ENCODE data around the gene GPI. TPM values are rescaled to one million over a fixed set of nuclear protein-coding genes. Genes with fewer than 3 reads are reported as not detected.

GPI gene
- total and polyA plus RNA-seq, 2 of the 8 experiments (the other 6 are each of a cell fraction or from before 2014, with no cell fraction given) = 171 to 360 TPM

GRCh38 chr19:34408411-34408810 lies 43.4 kb downstream of the GPI start:
- Histone ChIP-seq H4K8ac (ENCODE audit: extremely low read depth, insufficient read depth, low read length) (no peak overlapping the region), H2AFZ (ENCODE audit: low read length) (no peak overlapping the region), H2BK120ac (replicated peaks; ENCODE audit: low read depth, low read length) (no peak overlapping the region), H2BK5ac (ENCODE audit: low read depth, low read length) (no peak overlapping the region), H3K9ac (replicated peaks in 1 of 4; ENCODE audit: extremely low read depth in 1 of 4, low read depth in 3 of 4, low read length in 3 of 4) (no peak overlapping the region), H3K4ac (replicated peaks; ENCODE audit: insufficient read length, low read depth, low read length) (no peak overlapping the region), H2BK12ac (ENCODE audit: low read depth, low read length) (no peak overlapping the region), H3K79me1 (ENCODE audit: low read depth, low read length) (peaks cover 7% of the 10 kb centered on the region; the same call in 1 of the 2 replicates), H3K79me2 (ENCODE audit: control insufficient read depth in 1 of 2, insufficient read depth in 2 of 2, low read length in 2 of 2) (peaks cover 0 to 37% of the 10 kb centered on the region in 2 experiments; a peak in 2 of 4 replicates), H3K4me3 (ENCODE audit: extremely low read depth in 1 of 4, insufficient read depth in 2 of 4, low read depth in 3 of 4, low read length in 4 of 4) (no peak overlapping the region), H3K27me3 (replicated peaks in 1 of 4; ENCODE audit: control insufficient read depth in 3 of 4, extremely low read depth in 1 of 4, insufficient read depth in 3 of 4, low read length in 3 of 4) (no peaks in the 10 kb centered on the region), H4K5ac (ENCODE audit: insufficient read length, low read depth, low read length) (no peak overlapping the region), H3K9me3 (ENCODE audit: insufficient read depth in 2 of 2, low read depth in 1 of 2, low read length in 1 of 2) (no peaks in the 10 kb centered on the region), H3K4me2 (ENCODE audit: insufficient read depth in 1 of 2, low read depth in 2 of 2, low read length in 2 of 2) (no peak overlapping the region), H3K23ac (ENCODE audit: insufficient read length) (no peak overlapping the region), H2BK15ac (ENCODE audit: low read length) (no peak overlapping the region), H3K4me1 (replicated peaks in 1 of 4; ENCODE audit: control insufficient read depth in 3 of 4, insufficient read depth in 4 of 4, low read length in 3 of 4) (no peaks in the 10 kb centered on the region), H3K14ac (ENCODE audit: insufficient read length) (no peak overlapping the region), H4K20me1 (replicated peaks in 1 of 2; ENCODE audit: control insufficient read depth in 1 of 2, insufficient read depth in 2 of 2, low read length in 2 of 2) (peaks cover 0 to 2% of the 10 kb centered on the region in 2 experiments), H3K36me3 (ENCODE audit: control insufficient read depth in 2 of 4, insufficient read depth in 4 of 4, low read length in 3 of 4) (peaks cover 5 to 40% (median 19%) of the 10 kb centered on the region in 4 experiments; a peak in 7 of 8 replicates), H2AK5ac (ENCODE audit: low read depth, low read length) (no peak overlapping the region), H3K56ac (replicated peaks; ENCODE audit: insufficient read length, low read depth, low read length) (no peak overlapping the region), H3K27ac (ENCODE audit: low read depth, low read length) (no peak overlapping the region), H3K23me2 (ENCODE audit: low read depth, low read length) (peaks cover 3% of the 10 kb centered on the region; the same call in 1 of the 2 replicates), H4K91ac (replicated peaks; ENCODE audit: insufficient read length, low read length) (no peak overlapping the region), H3K18ac (ENCODE audit: extremely low read depth, low read length) (no peak overlapping the region), H2BK20ac (ENCODE audit: low read length) (no peak overlapping the region)
- no peak for FAIRE-seq
- WGBS, 2 experiments (ENCODE audit: extremely low coverage in 1 of 2, insufficient coverage in 1 of 2, insufficient read length in 1 of 2, insufficient replicate concordance in 2 of 2, low coverage in 1 of 2, low lambda C conversion rate in 2 of 2, missing lambda C conversion rate in 1 of 2) = 93% methylated on average over 5 of the region's 8 CpGs; no CpG with 5 or more reads in 1 of the 2 experiments
- no peak for DNase-seq (ENCODE audit: low read depth in 1 of 2, low spot score in 2 of 2)
- POLR2A ChIA-PET (ENCODE audit: partially characterized antibody) = interaction anchor here (1.0 to 1.5 kb wide), 2 partner anchors 9 to 19 kb away, joined by 3 to 4 read pairs; partner anchors contain the start of gene UBA2
- CTCF ChIA-PET (ENCODE audit: partially characterized antibody) = interaction anchor here (1.6 kb wide), 1 partner anchor 22 kb away, joined by 3 read pairs; no protein-coding TSS in a partner anchor
- no peak for TF ChIP-seq HDAC6 (IDR thresholded peaks at IDR 0.05; ENCODE audit: low read depth, low read length)
- TF ChIP-seq CEBPB (IDR thresholded peaks at IDR 0.05; ENCODE audit: low read depth, low read length) = no peak
- TF ChIP-seq RFX5 (IDR thresholded peaks at IDR 0.05; ENCODE audit: borderline replicate concordance, low read depth, low read length) = no peak
- no peak for TF ChIP-seq ZNF274 (IDR thresholded peaks at IDR 0.05; ENCODE audit: borderline replicate concordance, extremely low read depth, low read length)
- TF ChIP-seq MAX (IDR thresholded peaks at IDR 0.05) = no peak
- no peak for TF ChIP-seq RXRA (IDR thresholded peaks at IDR 0.05; ENCODE audit: insufficient read depth, low read depth, low read length)
- TF ChIP-seq SIN3A (conservative IDR thresholded peaks at IDR 0.05 in 1 of 2, IDR thresholded peaks at IDR 0.05 in 1 of 2; ENCODE audit: low read depth in 1 of 2, low read length in 2 of 2) = no peak
- no peak for TF ChIP-seq KDM5A (IDR thresholded peaks at IDR 0.05; ENCODE audit: low read length)
- TF ChIP-seq YY1 (IDR thresholded peaks at IDR 0.05; ENCODE audit: low read depth, low read length) = no peak
- no peak for TF ChIP-seq SRF (IDR thresholded peaks at IDR 0.05; ENCODE audit: low read depth, low read length)
- no peak for TF ChIP-seq BACH1 (IDR thresholded peaks at IDR 0.05; ENCODE audit: low read length)
- TF ChIP-seq JUND (IDR thresholded peaks at IDR 0.05; ENCODE audit: low read length) = no peak
- TF ChIP-seq POLR2A (IDR thresholded peaks at IDR 0.05; ENCODE audit: control extremely low read depth in 1 of 2, low read depth in 2 of 2, low read length in 2 of 2) = no peak
- no peak for TF ChIP-seq E2F6 (IDR thresholded peaks at IDR 0.05)
